ENCODE measurements around the gene MRPS2. TPM values are rescaled to one million over a fixed set of nuclear protein-coding genes. Genes with fewer than 3 reads are reported as not detected.
A peak's percentile ranks its signal among the peaks of the same experiment; 100 is the strongest.

The MRPS2 gene
- total RNA-seq, 3 donors from 2014 or later (not counting 1 experiment from before 2014, with no cell fraction given): 15.6 to 26.7 (median 24.7) TPM

GRCh38 chr9:135476561-135477355, 23.7 kb upstream of the MRPS2 start:
- no peaks in the 10 kb centered on the region for H3K36me3 ChIP-seq (ENCODE audit: control insufficient read depth, insufficient read depth, low read length)
- H3K9me3 ChIP-seq (ENCODE audit: control insufficient read depth, insufficient read depth, low read length): no peaks in the 10 kb centered on the region
- no peak overlapping the region for H3K4me3 ChIP-seq (ENCODE audit: low read length)
- Mint-ChIP-seq H3K9me3 (no peaks in the 10 kb centered on the region), H3K27me3 (ENCODE audit: low read depth in 2 of 2) (peaks cover 0 to 8% of the 10 kb centered on the region in 2 donors), H3K27ac (no peak overlapping the region), H3K4me1 (peaks cover 5 to 9% of the 10 kb centered on the region in 2 donors), H3K36me3 (no peaks in the 10 kb centered on the region), H3K4me3 (no peak overlapping the region)
- peaks cover 20% of the 10 kb centered on the region for H3K4me1 ChIP-seq (ENCODE audit: control insufficient read depth, insufficient read depth, low read length)
- no peak for ATAC-seq
- intact Hi-C loops (cut with micrococcal nuclease): no loop called here
- TF ChIP-seq CTCF (IDR thresholded peaks at IDR 0.05): no peak
- WGBS (ENCODE audit: insufficient coverage): 86% methylated on average over 10 of the region's 10 CpGs
- no peak for DNase-seq
- no peak overlapping the region for H3K27ac ChIP-seq (ENCODE audit: low read length)
- H3K27me3 ChIP-seq (ENCODE audit: control insufficient read depth, insufficient read depth, low read length): no peaks in the 10 kb centered on the region

GRCh38 chr9:135478191-135478590, 22.3 kb upstream of the MRPS2 start:
- TF ChIP-seq CTCF (IDR thresholded peaks at IDR 0.05): no peak
- Mint-ChIP-seq H3K36me3 (no peaks in the 10 kb centered on the region), H3K9me3 (no peaks in the 10 kb centered on the region), H3K27ac (peak overlapping the region in 1 of 2 donors; percentile 53), H3K4me1 (peaks cover 5 to 9% of the 10 kb centered on the region in 2 donors), H3K4me3 (peak overlapping the region; percentile 97), H3K27me3 (ENCODE audit: low read depth in 2 of 2) (peaks cover 0 to 8% of the 10 kb centered on the region in 2 donors)
- intact Hi-C loops (cut with micrococcal nuclease): no loop called here
- 92% methylated on average over 10 of the region's 10 CpGs for WGBS (ENCODE audit: insufficient coverage)
- H3K27ac ChIP-seq (ENCODE audit: low read length): no peak overlapping the region
- H3K36me3 ChIP-seq (ENCODE audit: control insufficient read depth, insufficient read depth, low read length): no peaks in the 10 kb centered on the region
- ATAC-seq (no peak), DNase-seq (no peak)
- no peak overlapping the region for H3K4me3 ChIP-seq (ENCODE audit: low read length)
- no peaks in the 10 kb centered on the region for H3K9me3 ChIP-seq (ENCODE audit: control insufficient read depth, insufficient read depth, low read length)
- H3K4me1 ChIP-seq (ENCODE audit: control insufficient read depth, insufficient read depth, low read length): peaks cover 23% of the 10 kb centered on the region
- H3K27me3 ChIP-seq (ENCODE audit: control insufficient read depth, insufficient read depth, low read length): no peaks in the 10 kb centered on the region

GRCh38 chr9:135478829-135479468, 21.5 kb upstream of the MRPS2 start:
- H3K36me3 ChIP-seq (ENCODE audit: control insufficient read depth, insufficient read depth, low read length): no peaks in the 10 kb centered on the region
- peaks cover 0 to 8% of the 10 kb centered on the region in 2 donors for H3K27me3 Mint-ChIP-seq (ENCODE audit: low read depth in 2 of 2)
- peak; percentile 41 to 57 (median 56) for ATAC-seq

More at GRCh38 chr9:135478829-135479468, 21.5 kb upstream of the MRPS2 start:
- Mint-ChIP-seq H3K9me3 (no peaks in the 10 kb centered on the region), H3K4me3 (peak overlapping the region; percentile 97), H3K36me3 (no peaks in the 10 kb centered on the region), H3K27ac (peak overlapping the region; percentile 53 to 79), H3K4me1 (peaks cover 5 to 9% of the 10 kb centered on the region in 2 donors)
- Histone ChIP-seq H3K27me3 (ENCODE audit: control insufficient read depth, insufficient read depth, low read length) (no peaks in the 10 kb centered on the region), H3K9me3 (ENCODE audit: control insufficient read depth, insufficient read depth, low read length) (no peaks in the 10 kb centered on the region), H3K27ac (ENCODE audit: low read length) (no peak overlapping the region), H3K4me1 (ENCODE audit: control insufficient read depth, insufficient read depth, low read length) (peaks cover 23% of the 10 kb centered on the region), H3K4me3 (ENCODE audit: low read length) (peak overlapping the region; percentile 18)
- 2% methylated on average over 64 of the region's 64 CpGs for WGBS (ENCODE audit: insufficient coverage)
- intact Hi-C loops (cut with micrococcal nuclease): no loop called here
- no peak for TF ChIP-seq CTCF (IDR thresholded peaks at IDR 0.05)
- peak in 1 of 2 donors; percentile 37 for DNase-seq

Data from natural killer cell (primary cell).